Memory B cell (primary cell): ENCODE data around the gene PALLD.
"Not testable (repeated sequence)": the region's sequence is repeated elsewhere in the genome, so short reads cannot be mapped to it uniquely, and the experiment has no call there.

Source experiments
- ATAC-seq: fragments of 150-1000 bp; cut with Tn5 transposase; 2 replicates; pipeline ENCODE4 v1.10.0; 2021; ENCODE audit warnings: low read depth, mild to moderate bottlenecking, moderate library complexity
- DNase-seq, 2 donors: peaks; one replicate each; pipeline ENCODE4 v3.0.0; 2022; ENCODE audit warnings: low spot score in 2 of 2
- H3K27ac Mint-ChIP-seq: one replicate; pipeline ENCODE4 v1.8.0; 2022; ENCODE audit warnings: mild to moderate bottlenecking, moderate library complexity, mixed read lengths
- H3K27me3 Mint-ChIP-seq: one replicate; pipeline ENCODE4 v1.8.0; 2022; ENCODE audit warnings: mixed read lengths
- H3K36me3 Mint-ChIP-seq: one replicate; pipeline ENCODE4 v1.8.0; 2022; ENCODE audit warnings: mild to moderate bottlenecking, mixed read lengths
- H3K4me1 Mint-ChIP-seq: one replicate; pipeline ENCODE4 v1.8.0; 2022; ENCODE audit warnings: mixed read lengths
- H3K4me3 Mint-ChIP-seq: one replicate; pipeline ENCODE4 v1.8.0; 2022; ENCODE audit warnings: mild to moderate bottlenecking, moderate library complexity, mixed read lengths
- H3K9me3 Mint-ChIP-seq: one replicate; pipeline ENCODE4 v1.8.0; 2022; ENCODE audit warnings: mixed read lengths

PALLD gene

DNA sequence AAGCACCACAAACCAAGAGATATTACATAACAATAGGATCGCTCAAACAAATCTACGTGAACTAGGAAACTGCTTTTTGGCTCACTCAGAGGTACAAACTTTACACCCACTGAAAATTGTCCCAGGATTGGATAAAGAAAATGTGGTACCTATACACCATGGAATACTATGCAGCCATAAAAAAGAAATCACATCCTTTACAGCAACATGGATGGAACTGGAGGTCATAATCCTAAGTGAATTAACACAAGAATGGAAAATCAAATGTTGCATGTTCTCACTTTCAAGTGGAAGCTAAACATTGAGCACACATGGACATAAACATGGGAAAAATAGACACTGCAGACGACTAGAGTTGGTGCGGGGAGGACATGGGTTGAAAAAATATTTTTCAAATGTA lies 305.4 kb downstream of the PALLD start:
- Mint-ChIP-seq H3K4me3 (no peak overlapping the region), H3K27me3 (peaks cover 10% of the 10 kb centered on the region), H3K4me1 (no peaks in the 10 kb centered on the region), H3K9me3 (peaks cover 3% of the 10 kb centered on the region), H3K36me3 (no peaks in the 10 kb centered on the region), H3K27ac (no peak overlapping the region)
- ATAC-seq (no peak), DNase-seq (no peak)

DNA sequence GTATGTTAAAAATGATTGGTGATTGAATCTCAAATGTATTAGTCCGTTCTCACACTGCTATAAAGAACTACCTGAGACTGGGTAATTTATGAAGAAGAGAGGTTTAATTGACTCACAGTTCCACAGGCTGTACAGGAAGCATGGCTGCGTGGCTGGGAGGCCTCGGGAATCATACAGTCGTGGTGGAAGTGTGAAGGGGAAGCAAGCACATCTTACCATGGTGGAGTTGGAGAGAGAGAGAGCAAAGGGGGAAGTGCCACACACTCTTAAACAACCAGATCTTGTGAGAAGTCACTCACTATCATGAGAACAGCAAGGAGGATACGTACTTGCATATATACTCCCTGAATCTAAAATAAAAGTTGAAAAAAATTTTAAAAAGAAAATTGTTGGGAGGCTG lies 306.2 kb downstream of the PALLD start:
- not testable (repeated sequence) for H3K27ac Mint-ChIP-seq

DNA sequence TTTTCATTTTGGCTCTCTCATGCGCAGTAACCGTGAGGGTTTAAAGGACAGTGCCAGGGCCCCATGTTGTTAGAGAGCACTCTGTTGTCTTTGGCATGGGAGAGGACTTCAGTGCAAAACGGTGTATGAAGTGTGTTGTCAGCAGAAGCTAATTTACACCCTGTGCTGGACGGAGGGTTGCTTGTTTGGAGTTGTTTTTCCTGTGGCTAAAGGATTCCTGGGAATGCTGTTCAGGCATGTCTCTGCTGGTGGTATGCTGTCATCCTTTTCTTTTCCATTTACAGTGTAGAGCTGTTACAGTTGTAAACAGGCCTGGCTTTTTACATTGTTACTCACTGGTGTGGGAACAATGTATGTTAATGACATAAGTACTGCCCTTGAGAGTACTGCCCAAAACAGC lies 306.9 kb downstream of the PALLD start:
- DNase-seq (no peak), ATAC-seq (no peak)
- Mint-ChIP-seq H3K27me3 (peaks cover 5% of the 10 kb centered on the region), H3K4me1 (no peaks in the 10 kb centered on the region), H3K36me3 (no peaks in the 10 kb centered on the region), H3K9me3 (peaks cover 3% of the 10 kb centered on the region), H3K27ac (no peak overlapping the region), H3K4me3 (no peak overlapping the region)

More for the DNA sequence above, 306.2 kb downstream of the PALLD start:
- H3K4me1 Mint-ChIP-seq, DNase-seq, H3K36me3 Mint-ChIP-seq, ATAC-seq, H3K9me3 Mint-ChIP-seq, H3K4me3 Mint-ChIP-seq, H3K27me3 Mint-ChIP-seq: not testable (repeated sequence)

DNA sequence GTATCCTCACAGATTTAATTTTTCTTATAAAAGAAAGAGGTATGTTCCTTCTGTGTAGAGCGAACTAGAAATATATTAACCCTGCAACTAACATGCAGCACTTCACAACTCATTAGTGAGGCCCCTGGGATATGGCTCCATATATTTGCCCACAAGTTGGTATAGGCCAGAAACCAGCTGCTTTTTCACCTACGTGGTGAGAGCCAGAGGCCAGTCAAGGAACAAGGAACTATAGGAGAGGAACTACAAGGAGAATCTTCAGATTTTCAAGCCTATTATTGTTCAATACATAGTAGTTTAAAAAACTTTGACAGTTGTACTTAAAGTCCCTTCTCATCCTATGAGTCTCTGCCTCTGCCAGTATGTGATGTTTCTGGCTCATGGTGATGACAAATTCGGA lies 307.3 kb downstream of the PALLD start:
- Mint-ChIP-seq H3K36me3 (no peaks in the 10 kb centered on the region), H3K27ac (no peak overlapping the region), H3K4me3 (no peak overlapping the region), H3K4me1 (no peaks in the 10 kb centered on the region), H3K9me3 (peaks cover 3% of the 10 kb centered on the region), H3K27me3 (peaks cover 5% of the 10 kb centered on the region)
- ATAC-seq (no peak), DNase-seq (no peak)

DNA sequence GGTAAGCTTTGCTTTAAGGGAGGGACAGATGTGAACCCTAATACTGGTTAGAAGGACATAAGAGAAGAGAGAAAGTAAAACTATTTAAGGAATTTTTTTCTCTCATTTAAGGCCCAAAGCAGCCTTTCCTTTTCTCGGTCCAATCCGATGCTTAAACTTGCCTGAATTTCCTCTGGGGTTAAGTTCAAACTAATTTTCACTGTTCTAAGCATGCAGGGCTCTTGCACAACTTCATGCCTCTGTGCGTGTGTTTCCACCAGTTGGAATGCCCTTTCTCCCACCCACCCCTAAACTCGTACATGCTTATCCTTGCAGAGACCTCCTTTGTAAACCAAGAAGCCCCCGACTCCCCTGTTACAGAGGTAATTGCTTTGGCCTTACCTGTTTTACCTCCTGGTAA lies 308.5 kb downstream of the PALLD start:
- Mint-ChIP-seq H3K4me1 (no peaks in the 10 kb centered on the region), H3K9me3 (peaks cover 4% of the 10 kb centered on the region), H3K4me3 (no peak overlapping the region), H3K36me3 (no peaks in the 10 kb centered on the region), H3K27me3 (peaks cover 9% of the 10 kb centered on the region), H3K27ac (no peak overlapping the region)
- no peak for ATAC-seq
- no peak for DNase-seq

DNA sequence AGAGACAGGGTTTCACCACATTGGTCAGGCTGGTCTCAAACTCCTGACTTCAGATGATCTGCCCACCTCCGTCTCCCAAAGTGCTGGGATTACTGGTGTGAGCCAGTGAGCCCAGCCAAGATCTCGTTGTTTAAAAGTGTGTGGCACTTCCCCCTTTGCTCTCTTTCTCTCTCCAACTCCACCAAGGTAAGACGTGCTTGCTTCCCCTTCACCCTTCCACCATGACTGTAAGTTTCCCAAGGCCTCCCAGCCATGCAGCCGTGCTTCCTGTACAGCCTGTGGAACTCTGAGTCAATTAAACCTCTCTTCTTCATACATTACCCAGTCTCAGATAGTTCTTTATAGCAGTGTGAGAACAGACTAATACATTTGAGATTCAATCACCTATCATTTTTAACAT lies 309.4 kb downstream of the PALLD start:
- peaks cover 12% of the 10 kb centered on the region for H3K27me3 Mint-ChIP-seq
- not testable (repeated sequence) for DNase-seq, H3K9me3 Mint-ChIP-seq, H3K36me3 Mint-ChIP-seq, H3K4me3 Mint-ChIP-seq, ATAC-seq, H3K27ac Mint-ChIP-seq, H3K4me1 Mint-ChIP-seq

DNA sequence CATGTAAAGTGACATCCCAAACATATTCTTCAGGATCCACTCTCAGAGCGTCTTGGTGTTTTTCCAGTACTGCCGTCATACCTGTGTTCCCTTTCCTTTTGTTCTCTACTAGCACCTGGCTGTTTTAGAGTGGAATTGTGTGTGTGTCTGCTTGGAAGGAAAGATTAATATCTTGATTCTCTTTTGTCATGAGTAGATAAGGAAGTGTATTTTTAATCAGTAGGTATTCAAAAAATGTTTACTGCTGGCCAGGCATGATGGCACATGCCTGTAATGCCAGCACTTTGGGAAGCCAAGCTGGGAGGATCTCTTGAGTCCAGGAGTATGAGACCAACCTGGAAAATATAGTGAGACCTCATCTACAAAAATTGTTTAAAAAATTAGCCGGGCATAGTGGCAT lies 314.4 kb downstream of the PALLD start:
- DNase-seq (no peak), ATAC-seq (no peak)
- H3K27me3 Mint-ChIP-seq: peaks cover 12% of the 10 kb centered on the region
- H3K9me3 Mint-ChIP-seq: peaks cover 1% of the 10 kb centered on the region
- H3K4me3 Mint-ChIP-seq: no peak overlapping the region
- H3K27ac Mint-ChIP-seq: no peak overlapping the region
- no peaks in the 10 kb centered on the region for H3K4me1 Mint-ChIP-seq
- H3K36me3 Mint-ChIP-seq: no peaks in the 10 kb centered on the region

DNA sequence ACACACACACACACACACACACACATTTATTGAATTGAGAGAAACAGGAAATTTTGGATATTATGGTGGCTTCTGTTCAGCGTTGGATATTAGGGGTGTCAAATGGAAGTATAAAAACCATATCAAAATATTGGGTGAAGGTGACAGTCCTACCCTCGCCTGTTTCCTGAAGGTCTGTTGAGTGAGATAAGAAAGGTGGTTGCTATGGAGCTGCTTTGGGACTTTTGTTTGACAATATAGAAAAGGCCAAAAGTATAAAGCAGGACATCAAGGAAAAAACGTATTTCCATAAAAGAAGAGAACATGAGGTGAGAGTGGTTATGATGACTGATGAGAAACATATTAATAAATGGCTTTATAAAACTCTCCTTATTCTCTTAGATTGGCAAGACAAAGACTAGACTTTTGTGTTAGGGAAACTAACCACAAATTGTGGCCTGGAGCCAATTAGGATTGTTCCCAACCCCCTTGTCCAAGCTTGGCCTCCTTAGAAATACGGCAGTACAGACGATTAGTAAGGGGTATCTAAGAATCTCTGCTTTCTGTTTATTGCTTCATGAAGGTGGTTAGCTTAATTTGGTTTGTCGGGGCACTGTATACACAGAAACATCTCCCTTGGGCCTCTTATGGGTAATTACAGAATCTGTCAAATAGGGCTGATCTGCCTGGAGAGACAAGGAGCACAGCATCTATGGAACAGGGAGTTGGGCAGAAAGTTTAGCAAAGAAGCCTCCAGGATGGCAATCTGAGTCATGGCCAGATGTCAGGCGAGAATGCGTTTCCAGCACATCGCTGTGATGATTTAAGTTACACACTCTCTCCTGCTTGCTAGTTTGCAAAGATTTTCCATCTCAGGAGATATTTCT lies 315.2 kb downstream of the PALLD start:
- no peaks in the 10 kb centered on the region for H3K36me3 Mint-ChIP-seq
- H3K27me3 Mint-ChIP-seq: peaks cover 14% of the 10 kb centered on the region
- ATAC-seq: no peak
- peaks cover 1% of the 10 kb centered on the region for H3K9me3 Mint-ChIP-seq
- H3K27ac Mint-ChIP-seq: no peak overlapping the region
- peaks cover 6% of the 10 kb centered on the region for H3K4me1 Mint-ChIP-seq
- no peak for DNase-seq
- no peak overlapping the region for H3K4me3 Mint-ChIP-seq

DNA sequence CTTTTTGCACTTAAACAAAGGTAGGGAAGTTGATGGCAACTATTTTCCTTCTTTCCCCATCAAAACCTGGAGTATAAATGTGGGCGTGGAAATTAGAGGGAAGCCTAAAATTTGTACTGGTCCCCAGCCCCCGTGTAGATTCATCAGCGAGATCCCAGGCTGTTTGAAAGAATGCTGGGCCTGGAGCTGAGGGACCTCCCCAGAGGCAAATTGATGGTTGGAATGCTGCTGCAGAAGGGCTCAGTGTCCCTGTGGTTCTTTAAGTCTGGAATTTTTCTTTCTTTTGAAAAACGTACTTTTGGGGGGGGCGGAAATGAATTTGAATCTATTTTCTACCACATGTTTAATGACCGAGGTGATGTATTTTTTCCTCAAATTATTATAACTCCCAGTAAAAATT lies 316.0 kb downstream of the PALLD start:
- Mint-ChIP-seq H3K4me3 (no peak overlapping the region), H3K36me3 (no peaks in the 10 kb centered on the region), H3K4me1 (peaks cover 7% of the 10 kb centered on the region), H3K27me3 (peaks cover 14% of the 10 kb centered on the region), H3K27ac (no peak overlapping the region), H3K9me3 (peaks cover 1% of the 10 kb centered on the region)
- DNase-seq: no peak
- no peak for ATAC-seq

DNA sequence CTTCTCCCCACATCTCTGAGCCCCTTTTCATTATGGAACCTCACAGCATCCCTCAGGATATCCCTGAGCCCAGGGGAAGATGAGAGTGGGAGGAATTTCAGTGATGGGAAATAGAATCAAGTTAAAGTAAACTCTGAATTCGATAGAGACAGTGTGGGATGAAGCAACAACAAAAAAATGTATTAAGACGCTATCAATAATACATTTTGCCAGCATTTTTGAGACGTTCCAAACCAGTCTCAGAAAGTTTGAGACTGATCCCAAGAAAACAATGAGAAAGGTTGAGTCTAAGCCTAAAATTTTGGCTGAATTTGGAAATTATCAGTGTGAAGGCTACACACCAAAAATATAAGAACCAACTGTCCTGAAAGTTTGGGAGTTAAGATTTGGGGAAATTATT lies 317.0 kb downstream of the PALLD start:
- Mint-ChIP-seq H3K9me3 (peaks cover 1% of the 10 kb centered on the region), H3K36me3 (no peaks in the 10 kb centered on the region), H3K4me1 (peaks cover 7% of the 10 kb centered on the region), H3K4me3 (no peak overlapping the region), H3K27ac (no peak overlapping the region), H3K27me3 (peaks cover 14% of the 10 kb centered on the region)
- no peak for ATAC-seq
- no peak for DNase-seq

DNA sequence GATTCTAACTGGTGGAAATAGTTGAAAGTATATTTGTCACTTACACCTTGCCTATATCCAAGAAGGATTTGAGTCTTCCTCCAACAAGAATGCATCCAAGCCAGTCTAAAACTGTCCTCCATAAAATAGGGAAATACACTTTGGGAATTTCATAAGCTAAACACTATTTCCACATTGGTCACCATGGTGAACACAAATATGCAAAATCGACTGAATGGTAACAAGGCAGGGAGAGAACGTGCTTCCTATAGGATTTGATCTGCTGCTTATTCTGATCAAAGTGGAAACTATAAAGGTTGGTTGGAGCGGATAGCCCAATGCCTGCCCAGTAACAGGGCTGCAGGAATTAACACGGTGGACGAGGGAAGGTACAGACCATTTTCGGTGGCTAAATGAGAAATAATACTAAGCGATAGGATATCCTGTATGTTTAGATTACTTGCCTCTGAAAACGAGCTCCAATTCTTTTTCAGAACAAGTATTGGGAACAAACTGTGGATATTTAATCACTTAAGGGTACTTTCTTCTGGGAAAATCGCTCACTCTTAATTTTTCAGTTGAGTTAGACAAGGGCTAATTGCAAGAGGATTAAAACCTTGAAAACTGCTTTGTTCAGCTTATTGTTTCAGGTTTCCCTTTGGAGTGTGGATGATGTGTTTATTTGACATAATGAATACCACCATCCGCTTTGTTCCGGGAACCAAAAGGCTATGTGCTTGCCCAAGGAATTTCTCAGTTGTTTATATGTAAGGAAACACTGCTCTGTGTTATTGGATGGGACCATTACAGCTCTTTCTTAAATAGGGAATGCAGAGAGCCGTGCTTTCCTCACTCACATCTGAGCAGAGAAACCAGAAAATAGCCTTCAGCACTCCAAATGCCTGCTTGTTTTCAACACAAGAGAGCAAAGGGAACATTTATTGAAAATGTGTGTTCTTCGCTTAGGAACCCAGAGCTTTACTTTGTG lies 318.8 kb downstream of the PALLD start:
- Mint-ChIP-seq H3K27me3 (peaks cover 10% of the 10 kb centered on the region), H3K4me3 (no peak overlapping the region), H3K4me1 (peaks cover 7% of the 10 kb centered on the region), H3K27ac (no peak overlapping the region), H3K36me3 (no peaks in the 10 kb centered on the region), H3K9me3 (no peaks in the 10 kb centered on the region)
- ATAC-seq (no peak), DNase-seq (no peak)

DNA sequence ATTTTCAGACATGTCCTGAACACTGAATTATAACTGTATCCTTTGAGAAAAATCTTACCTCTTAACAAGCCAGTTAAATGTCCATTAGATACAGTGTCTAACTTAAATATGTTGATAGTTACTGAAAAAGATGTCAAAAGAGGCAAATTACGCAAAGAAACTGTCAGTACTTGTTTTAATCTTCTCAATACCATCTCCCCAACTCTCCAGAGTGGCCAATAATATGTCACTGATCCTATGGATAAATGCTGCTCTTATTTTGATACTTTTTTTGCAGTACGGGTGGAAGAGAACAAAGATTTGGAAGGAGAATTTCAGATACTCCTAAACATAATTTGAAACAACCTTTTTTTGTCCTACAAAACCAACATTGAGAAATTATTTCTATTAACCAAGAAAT lies 320.5 kb downstream of the PALLD start:
- no peak for DNase-seq
- peaks cover 7% of the 10 kb centered on the region for H3K4me1 Mint-ChIP-seq
- no peaks in the 10 kb centered on the region for H3K9me3 Mint-ChIP-seq
- H3K27me3 Mint-ChIP-seq: peaks cover 9% of the 10 kb centered on the region
- H3K27ac Mint-ChIP-seq: no peak overlapping the region
- no peaks in the 10 kb centered on the region for H3K36me3 Mint-ChIP-seq
- no peak overlapping the region for H3K4me3 Mint-ChIP-seq
- no peak for ATAC-seq

DNA sequence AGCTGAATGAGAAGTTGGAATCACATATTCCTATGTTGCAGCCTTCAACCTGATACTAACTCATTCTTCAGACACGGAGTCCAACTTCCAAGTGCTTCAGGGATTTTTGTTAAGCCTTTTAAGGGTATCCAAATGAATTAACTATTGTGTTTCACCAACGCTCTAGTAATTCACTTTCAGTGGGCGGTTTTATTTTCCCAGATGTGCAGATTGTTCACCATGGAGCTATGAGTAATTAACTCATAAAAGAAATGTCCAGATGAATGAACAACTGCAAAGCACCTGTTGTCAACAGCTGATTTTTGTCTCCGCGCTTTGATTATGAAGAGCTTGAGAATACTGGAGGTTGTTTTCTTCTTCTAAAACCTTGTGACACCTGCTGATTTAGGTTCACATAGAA lies 325.6 kb downstream of the PALLD start:
- no peak overlapping the region for H3K4me3 Mint-ChIP-seq
- peaks cover 2% of the 10 kb centered on the region for H3K27me3 Mint-ChIP-seq
- DNase-seq (no peak), ATAC-seq (no peak)
- no peaks in the 10 kb centered on the region for H3K9me3 Mint-ChIP-seq
- no peaks in the 10 kb centered on the region for H3K4me1 Mint-ChIP-seq
- no peak overlapping the region for H3K27ac Mint-ChIP-seq
- H3K36me3 Mint-ChIP-seq: no peaks in the 10 kb centered on the region

DNA sequence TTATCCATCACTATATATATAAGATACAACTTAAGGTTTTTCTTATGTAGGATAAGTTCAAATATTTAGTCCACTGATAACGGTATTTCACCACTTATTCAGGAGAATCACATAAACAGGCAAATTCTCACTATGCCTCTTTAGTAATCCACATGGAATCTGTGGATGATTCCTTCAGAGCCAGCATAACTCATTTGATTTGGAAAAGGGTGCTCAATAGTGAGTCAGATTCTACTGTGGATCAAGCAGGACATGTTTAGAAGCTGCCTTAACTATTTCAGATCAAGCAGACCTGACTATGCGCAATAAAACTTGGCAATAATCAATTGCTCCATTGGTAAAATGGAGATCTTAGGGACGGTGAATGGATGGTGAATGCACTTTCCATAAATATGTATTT lies 329.1 kb downstream of the PALLD start:
- Mint-ChIP-seq H3K27ac (no peak overlapping the region), H3K27me3 (peaks cover 11% of the 10 kb centered on the region), H3K9me3 (no peaks in the 10 kb centered on the region), H3K36me3 (no peaks in the 10 kb centered on the region), H3K4me3 (no peak overlapping the region), H3K4me1 (peaks cover 3% of the 10 kb centered on the region)
- no peak for DNase-seq
- no peak for ATAC-seq
